Cardiac septum (tissue), 1 donor: ENCODE measurements around the gene LGALS3BP. TPM values are rescaled to one million over a fixed set of nuclear protein-coding genes. Genes with fewer than 3 reads are reported as not detected.

ENCODE experiments used
- DNase-seq: peaks from one replicate; pipeline ENCODE4 v3.0.0-alpha.2; 2020; ENCODE audit warnings: low spot score
- intact Hi-C: fragments of 100-400 bp; cut with DNase I; formaldehyde crosslinking; loops from one replicate; pipeline ENCODE4 v1.14.0; 2022
- total RNA-seq: library from RNA; stranded (reverse); fragmentation: NEBNext Ultra II Directional; extraction: Animal tissue kit (Norgen Biotek cat#: 25700); gene quantifications from one replicate; pipeline ENCODE4 v1.2.1, GENCODE V29; 2021
- donor health status: DM: no; HTN: no; CAD: no.

The LGALS3BP gene
- total RNA-seq, 1 donor from 2014 or later: 312 TPM

- intact Hi-C loops: loop anchor here (2.0 kb wide), 1 partner anchor 372 kb away; no protein-coding TSS in a partner anchor
- DNase-seq: no peak
Measured at GRCh38 chr17:79018370-79018695, 38.6 kb upstream of the LGALS3BP start.

DNA sequence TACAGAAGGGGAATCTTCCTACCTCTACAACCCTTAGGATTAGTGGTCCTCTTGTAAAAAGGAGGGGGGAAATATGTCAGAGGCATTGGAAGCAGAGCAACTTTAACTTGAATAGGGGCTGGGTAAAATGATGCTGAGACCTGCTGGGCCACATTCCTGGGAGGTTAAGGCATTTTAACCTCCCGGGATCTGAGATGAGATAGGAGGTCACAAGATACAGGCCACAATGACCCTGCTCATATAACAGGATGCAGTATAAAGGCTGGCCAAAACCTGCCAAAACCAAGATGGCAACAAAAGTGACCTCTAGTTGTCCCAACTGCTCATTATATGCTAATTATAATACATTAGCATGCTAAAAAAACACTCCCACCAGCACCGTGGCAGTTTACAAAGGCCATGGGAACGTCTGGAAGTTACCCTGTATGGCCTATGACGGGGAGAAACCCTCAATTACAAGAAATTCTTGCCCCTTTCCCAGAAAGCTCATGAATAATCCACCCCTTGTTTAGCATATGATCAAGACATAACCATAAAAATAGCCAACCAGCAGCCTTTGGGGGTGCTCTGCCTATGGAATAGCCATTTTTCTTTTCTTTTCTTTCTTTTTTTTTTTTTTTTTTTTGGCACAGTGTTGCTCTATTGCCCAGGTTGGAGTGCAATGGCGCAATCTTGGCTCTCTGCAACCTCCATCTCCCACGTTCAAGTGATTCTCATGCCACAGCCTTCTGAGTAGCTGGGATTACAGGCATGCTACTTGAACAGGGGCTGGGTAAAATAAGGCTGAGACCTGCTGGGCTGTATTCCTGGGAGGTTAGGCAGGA, 38.0 kb upstream of the LGALS3BP start:
- DNase-seq: no peak
- intact Hi-C loops: loop anchor here (2.0 kb wide), 1 partner anchor 373 kb away; no protein-coding TSS in a partner anchor

- DNase-seq: no peak
- intact Hi-C loops: loop anchor here (5.0 kb wide), 1 partner anchor 33 kb away; no protein-coding TSS in a partner anchor
Measured at GRCh38 chr17:79014158-79014758, 34.5 kb upstream of the LGALS3BP start.

DNA sequence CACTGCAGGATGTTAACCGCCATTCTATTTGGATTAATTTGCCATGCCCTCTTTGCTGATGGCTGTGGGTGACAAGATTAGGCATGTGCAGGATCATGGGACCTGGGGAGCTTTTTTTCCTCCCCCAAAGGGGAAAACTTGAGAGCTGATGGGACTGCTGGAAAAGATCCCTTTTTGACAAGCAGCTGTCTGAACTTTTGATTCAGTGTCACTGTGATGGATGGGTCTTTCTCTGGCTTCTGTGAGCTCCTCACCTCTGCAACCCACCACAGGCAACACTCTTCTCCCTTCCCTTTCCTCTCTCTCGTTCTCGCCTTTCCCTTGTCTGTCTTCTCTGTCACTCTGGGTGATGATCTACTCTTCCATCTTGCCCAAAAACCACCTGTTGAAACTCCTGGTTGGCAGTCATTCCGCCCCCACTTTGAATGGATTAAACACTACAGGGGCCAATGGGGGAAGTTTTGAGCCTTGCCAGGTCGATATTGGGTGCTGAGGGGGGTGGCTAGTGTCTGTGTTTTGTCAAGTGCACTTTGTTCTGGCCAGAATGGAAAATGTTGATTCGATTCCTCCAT, 32.9 kb upstream of the LGALS3BP start:
- DNase-seq: no peak
- intact Hi-C loops: loop anchor here (5.0 kb wide), 1 partner anchor 35 kb away; no protein-coding TSS in a partner anchor

GRCh38 chr17:79011451-79012147, 31.9 kb upstream of the LGALS3BP start:
- intact Hi-C loops: loop anchor here (5.0 kb wide), 1 partner anchor 36 kb away; no protein-coding TSS in a partner anchor
- DNase-seq: no peak

GRCh38 chr17:79010304-79010646, 30.6 kb upstream of the LGALS3BP start:
- DNase-seq: peak; percentile 73
- intact Hi-C loops: loop anchor here (5.0 kb wide), 1 partner anchor 37 kb away; no protein-coding TSS in a partner anchor

DNA sequence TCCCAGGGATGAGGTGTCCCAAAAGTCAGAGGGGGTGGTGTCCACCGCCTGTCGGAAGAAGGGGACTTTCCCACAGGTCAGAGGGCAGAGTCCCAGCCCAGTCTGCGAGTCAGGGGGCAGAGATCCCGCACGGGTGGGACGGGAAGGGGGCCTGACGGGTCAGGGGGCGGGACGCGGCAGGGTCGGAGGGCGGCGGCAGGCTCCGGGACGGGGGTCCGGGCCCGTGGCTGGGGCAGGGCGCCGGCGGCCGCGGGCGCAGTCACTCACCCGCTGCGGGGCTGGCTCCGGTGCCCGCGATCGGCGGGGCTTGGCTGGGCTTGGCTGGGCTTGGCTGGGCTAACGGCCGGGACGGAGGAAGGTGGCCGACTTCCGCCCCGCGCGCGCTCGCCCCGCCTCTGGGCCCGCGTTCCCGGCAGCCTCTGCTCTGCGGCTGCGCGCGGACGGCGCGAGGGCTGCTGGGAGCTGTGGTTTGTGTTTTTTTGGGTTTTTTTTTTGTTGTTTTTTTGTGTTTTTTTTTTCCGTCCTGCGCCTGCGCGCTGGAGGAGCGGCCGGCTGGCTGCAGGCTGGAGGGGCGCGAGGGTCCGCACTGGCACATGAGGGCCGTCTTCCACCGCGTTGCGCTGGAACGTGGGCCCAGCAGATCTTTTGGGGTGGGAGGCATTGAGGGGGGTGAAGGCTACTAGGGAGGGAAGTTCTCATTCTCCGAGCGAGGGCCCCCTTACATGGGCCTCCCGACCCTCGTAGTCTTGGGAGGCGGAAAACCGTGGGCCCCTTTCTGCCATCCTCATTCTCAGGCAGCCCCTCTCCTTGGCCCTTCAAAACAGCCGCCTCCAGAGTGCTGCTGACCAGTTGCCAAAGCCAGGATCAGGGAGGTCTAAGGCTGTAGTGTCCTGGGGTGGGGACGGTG, 29.9 kb upstream of the LGALS3BP start, which contains the start of gene CANT1:
CANT1 (minus strand) TSS at position 368 of the 907 bp plus-strand sequence. CDS start 12,142 bp downstream, outside the sequence.
- intact Hi-C loops: loop anchor here (5.0 kb wide), 1 partner anchor 38 kb away; no protein-coding TSS in a partner anchor
- peak; percentile 92 for DNase-seq

- DNase-seq: no peak
- intact Hi-C loops: no loop called here
Measured at GRCh38 chr17:79008666-79009387, 29.1 kb upstream of the LGALS3BP start.

- DNase-seq: no peak
- intact Hi-C loops: no loop called here
Measured at GRCh38 chr17:79007504-79008381, 28.0 kb upstream of the LGALS3BP start.

- DNase-seq: no peak
- intact Hi-C loops: no loop called here
Measured at GRCh38 chr17:79006794-79007503, 27.2 kb upstream of the LGALS3BP start.

- peak; percentile 31 for DNase-seq
Measured at GRCh38 chr17:79006046-79006445, 26.3 kb upstream of the LGALS3BP start.

GRCh38 chr17:79005063-79005861, 25.5 kb upstream of the LGALS3BP start:
- intact Hi-C loops: no loop called here
- DNase-seq: peak; percentile 70

More at GRCh38 chr17:79006046-79006445, 26.3 kb upstream of the LGALS3BP start:
- intact Hi-C loops: no loop called here

GRCh38 chr17:79003661-79004411, 24.1 kb upstream of the LGALS3BP start:
- intact Hi-C loops: no loop called here
- peak; percentile 51 for DNase-seq

GRCh38 chr17:79002796-79003593, 23.3 kb upstream of the LGALS3BP start:
- peak; percentile 49 for DNase-seq
- intact Hi-C loops: no loop called here
